ENCODE results near the gene IGDCC3. TPM values are rescaled to one million over a fixed set of nuclear protein-coding genes. Genes with fewer than 3 reads are reported as not detected.

Gene IGDCC3
- total RNA-seq, 2 experiments from 2014 or later = not detected

GRCh38 chr15:65326818-65327217 lies 51.0 kb downstream of the IGDCC3 start:
- peaks cover 10% of the 10 kb centered on the region for H3K27me3 Mint-ChIP-seq
- H3K9me3 Mint-ChIP-seq = no peaks in the 10 kb centered on the region
- ATAC-seq (ENCODE audit: low read depth) (no peak), DNase-seq (no peak)
- no peak overlapping the region for H3K27ac Mint-ChIP-seq
- H3K4me3 Mint-ChIP-seq = no peak overlapping the region
- H3K36me3 Mint-ChIP-seq = no peaks in the 10 kb centered on the region
- POLR2A ChIA-PET = no interaction called here
- no peaks in the 10 kb centered on the region for H3K4me1 Mint-ChIP-seq

GRCh38 chr15:65326117-65326526 lies 51.7 kb downstream of the IGDCC3 start:
- no peak for ATAC-seq (ENCODE audit: low read depth)
- H3K4me3 Mint-ChIP-seq = no peak overlapping the region
- no peak for DNase-seq
- H3K9me3 Mint-ChIP-seq = no peaks in the 10 kb centered on the region
- no peak overlapping the region for H3K27ac Mint-ChIP-seq
- H3K27me3 Mint-ChIP-seq = peaks cover 14% of the 10 kb centered on the region
- H3K4me1 Mint-ChIP-seq = no peaks in the 10 kb centered on the region
- no peaks in the 10 kb centered on the region for H3K36me3 Mint-ChIP-seq
- POLR2A ChIA-PET = interaction anchor here (0.7 kb wide), 1 partner anchor 21 kb away, joined by 6 read pairs; no protein-coding TSS in a partner anchor

- Mint-ChIP-seq H3K36me3 (no peaks in the 10 kb centered on the region), H3K27me3 (peaks cover 28% of the 10 kb centered on the region), H3K27ac (no peak overlapping the region), H3K4me3 (no peak overlapping the region), H3K9me3 (no peaks in the 10 kb centered on the region), H3K4me1 (no peaks in the 10 kb centered on the region)
- DNase-seq (no peak), ATAC-seq (ENCODE audit: low read depth) (no peak)
- POLR2A ChIA-PET = interaction anchor here (0.7 to 1.5 kb wide), 2 partner anchors 18 to 1878 kb away, joined by 3 to 5 read pairs; partner anchors contain the start of gene RNU5B-1
Observed at GRCh38 chr15:65323071-65323511, 54.7 kb downstream of the IGDCC3 start.

GRCh38 chr15:65318870-65319356 lies 58.9 kb downstream of the IGDCC3 start:
- DNase-seq (peak; percentile 75), ATAC-seq (ENCODE audit: low read depth) (peak; percentile 96)
- Mint-ChIP-seq H3K4me1 (no peaks in the 10 kb centered on the region), H3K4me3 (no peak overlapping the region), H3K36me3 (no peaks in the 10 kb centered on the region), H3K27me3 (peaks cover 24% of the 10 kb centered on the region), H3K9me3 (no peaks in the 10 kb centered on the region), H3K27ac (no peak overlapping the region)
- POLR2A ChIA-PET = interaction anchor here (4.0 kb wide), 1 partner anchor 14 kb away, joined by 23 read pairs; the partner anchor contains the start of gene RNU5B-1

- no peak overlapping the region for H3K27ac Mint-ChIP-seq
- POLR2A ChIA-PET = interaction anchor here (2.3 kb wide), 1 partner anchor 8 kb away, joined by 6 read pairs; the partner anchor contains the start of gene RNU5B-1
Observed at GRCh38 chr15:65312400-65312916, 65.3 kb downstream of the IGDCC3 start.

GRCh38 chr15:65311760-65312159 lies 66.0 kb downstream of the IGDCC3 start:
- POLR2A ChIA-PET = no interaction called here
- ATAC-seq (ENCODE audit: low read depth) = no peak
- no peak overlapping the region for H3K4me3 Mint-ChIP-seq

More at GRCh38 chr15:65312400-65312916, 65.3 kb downstream of the IGDCC3 start:
- no peaks in the 10 kb centered on the region for H3K4me1 Mint-ChIP-seq
- peaks cover 5% of the 10 kb centered on the region for H3K27me3 Mint-ChIP-seq
- no peaks in the 10 kb centered on the region for H3K36me3 Mint-ChIP-seq
- no peak for ATAC-seq (ENCODE audit: low read depth)
- H3K4me3 Mint-ChIP-seq = no peak overlapping the region
- DNase-seq = no peak
- no peaks in the 10 kb centered on the region for H3K9me3 Mint-ChIP-seq

GRCh38 chr15:65310431-65311137 lies 67.2 kb downstream of the IGDCC3 start:
- Mint-ChIP-seq H3K27ac (no peak overlapping the region), H3K4me1 (peaks cover 2% of the 10 kb centered on the region), H3K9me3 (no peaks in the 10 kb centered on the region), H3K36me3 (no peaks in the 10 kb centered on the region), H3K27me3 (peaks cover 5% of the 10 kb centered on the region), H3K4me3 (no peak overlapping the region)
- POLR2A ChIA-PET = interaction anchor here (1.2 kb wide), 1 partner anchor 13 kb away, joined by 3 read pairs; no protein-coding TSS in a partner anchor
- DNase-seq (no peak), ATAC-seq (ENCODE audit: low read depth) (no peak)

More at GRCh38 chr15:65311760-65312159, 66.0 kb downstream of the IGDCC3 start:
- Mint-ChIP-seq H3K9me3 (no peaks in the 10 kb centered on the region), H3K27me3 (peaks cover 5% of the 10 kb centered on the region), H3K27ac (no peak overlapping the region), H3K36me3 (no peaks in the 10 kb centered on the region), H3K4me1 (no peaks in the 10 kb centered on the region)
- DNase-seq = no peak

- ATAC-seq (ENCODE audit: low read depth) (no peak), DNase-seq (no peak)
- POLR2A ChIA-PET = interaction anchor here (1.2 kb wide), 1 partner anchor 12 kb away, joined by 3 read pairs; no protein-coding TSS in a partner anchor
- no peaks in the 10 kb centered on the region for H3K36me3 Mint-ChIP-seq
- no peaks in the 10 kb centered on the region for H3K9me3 Mint-ChIP-seq
- no peak overlapping the region for H3K27ac Mint-ChIP-seq
- peaks cover 7% of the 10 kb centered on the region for H3K27me3 Mint-ChIP-seq
- H3K4me3 Mint-ChIP-seq = no peak overlapping the region
- peaks cover 5% of the 10 kb centered on the region for H3K4me1 Mint-ChIP-seq
Observed at GRCh38 chr15:65309882-65310418, 67.9 kb downstream of the IGDCC3 start.

- peaks cover 14% of the 10 kb centered on the region for H3K4me1 Mint-ChIP-seq
- DNase-seq (no peak), ATAC-seq (ENCODE audit: low read depth) (no peak)
- no peaks in the 10 kb centered on the region for H3K36me3 Mint-ChIP-seq
- no peak overlapping the region for H3K4me3 Mint-ChIP-seq
- H3K27me3 Mint-ChIP-seq = peaks cover 7% of the 10 kb centered on the region
- H3K27ac Mint-ChIP-seq = no peak overlapping the region
- POLR2A ChIA-PET = interaction anchor here (1.2 kb wide), 1 partner anchor 62 kb away, joined by 3 read pairs; no protein-coding TSS in a partner anchor
- H3K9me3 Mint-ChIP-seq = no peaks in the 10 kb centered on the region
Observed at GRCh38 chr15:65307978-65308377, 69.8 kb downstream of the IGDCC3 start.

GRCh38 chr15:65306551-65306950 lies 71.3 kb downstream of the IGDCC3 start:
- no peak overlapping the region for H3K4me3 Mint-ChIP-seq
- ATAC-seq (ENCODE audit: low read depth) = no peak
- peaks cover 14% of the 10 kb centered on the region for H3K4me1 Mint-ChIP-seq
- POLR2A ChIA-PET = interaction anchor here (2.4 to 3.3 kb wide), 3 partner anchors 10 to 121 kb away, joined by 33 to 112 read pairs (median 49); partner anchors contain the start of genes CLPX, PARP16 and RNU5A-1
- H3K27ac Mint-ChIP-seq = no peak overlapping the region
- DNase-seq = no peak
- H3K36me3 Mint-ChIP-seq = no peaks in the 10 kb centered on the region
- H3K9me3 Mint-ChIP-seq = no peaks in the 10 kb centered on the region
- peaks cover 3% of the 10 kb centered on the region for H3K27me3 Mint-ChIP-seq

GRCh38 chr15:65305776-65306175 lies 72.0 kb downstream of the IGDCC3 start:
- no peaks in the 10 kb centered on the region for H3K36me3 Mint-ChIP-seq
- POLR2A ChIA-PET = interaction anchor here (0.7 to 3.3 kb wide), 9 partner anchors 10 to 473 kb away, joined by 3 to 112 read pairs (median 11); partner anchors contain the start of genes CLPX, PARP16 and RNU5A-1
- peaks cover 14% of the 10 kb centered on the region for H3K4me1 Mint-ChIP-seq
- DNase-seq (no peak), ATAC-seq (ENCODE audit: low read depth) (no peak)
- no peak overlapping the region for H3K4me3 Mint-ChIP-seq
- peaks cover 1% of the 10 kb centered on the region for H3K27me3 Mint-ChIP-seq
- H3K9me3 Mint-ChIP-seq = no peaks in the 10 kb centered on the region
- H3K27ac Mint-ChIP-seq = no peak overlapping the region

- Mint-ChIP-seq H3K4me3 (peak overlapping the region; percentile 90), H3K9me3 (no peaks in the 10 kb centered on the region), H3K4me1 (peaks cover 18% of the 10 kb centered on the region), H3K36me3 (no peaks in the 10 kb centered on the region), H3K27ac (peak overlapping the region; percentile 94), H3K27me3 (peaks cover 1% of the 10 kb centered on the region)
- POLR2A ChIA-PET = interaction anchor here (0.6 to 3.3 kb wide), 49 partner anchors 8 to 1192 kb away, joined by 3 to 112 read pairs (median 4); partner anchors contain the start of genes ANKDD1A, CLPX, DIS3L and DPP8
- ATAC-seq (ENCODE audit: low read depth) (no peak), DNase-seq (no peak)
Observed at GRCh38 chr15:65305150-65305758, 72.5 kb downstream of the IGDCC3 start.
